Endothelial cell of umbilical vein (primary cell): ENCODE results near the gene MOB1B. TPM values are rescaled to one million over a fixed set of nuclear protein-coding genes. Genes with fewer than 3 reads are reported as not detected.

Experiments
- BruUV-seq: library from RNA; stranded (reverse); fragments of 400-500 nt; replicated peaks from 2 replicates; lab custom pipeline; 2021; lab: Mats Ljungman, UMichigan
- CTCF ChIA-PET: fragments of 300-600, 350-600 bp; sonication (Branson Sonifier 250); formaldehyde crosslinking; loops from one replicate; lab custom pipeline; 2021; ENCODE audit warnings: antibody characterized with exemption, inconsistent platforms; lab: Charles Lee
- POLR2A ChIA-PET: fragments of 300-600, 350-600 bp; sonication (Branson Sonifier 250); formaldehyde crosslinking; loops from one replicate; lab custom pipeline; 2021; ENCODE audit warnings: antibody characterized with exemption, inconsistent platforms; lab: Charles Lee
- DNase-seq: peaks from one replicate; pipeline ENCODE4 v3.0.0-alpha.2; 2011; ENCODE audit warnings: low read depth, low spot score
- FAIRE-seq: peaks from 2 replicates; lab custom pipeline; 2011; peaks lifted over from hg19 to GRCh38; lab: Jason Lieb, UNC
- H2AFZ ChIP-seq: 2 replicates; pipeline ENCODE4 v1.6.0; 2012; ENCODE audit warnings: low read depth, low read length, control low read depth, inconsistent platforms
- H3K27ac ChIP-seq: 2 replicates; pipeline ENCODE4 v1.5.1; 2011; ENCODE audit warnings: low read depth, mild to moderate bottlenecking, control low read depth, low read length, moderate library complexity; ENCODE audit not compliant: insufficient read depth
- H3K27me3 ChIP-seq, 2 experiments: 2 replicates each; pipeline versions ENCODE4 v1.6.0 to v1.6.1; 2011; ENCODE audit warnings: low read length in 2 of 2, mixed read lengths in 1 of 2; ENCODE audit not compliant: control insufficient read depth in 2 of 2, insufficient read depth in 2 of 2
- H3K36me3 ChIP-seq, 2 experiments: 2 replicates in 1 of 2; 3 replicates in 1 of 2; pipeline ENCODE4 v1.5.1; 2011; ENCODE audit warnings: low read length in 2 of 2, mild to moderate bottlenecking in 1 of 2, moderate library complexity in 1 of 2; ENCODE audit not compliant: control insufficient read depth in 2 of 2, insufficient read depth in 2 of 2; ENCODE audit errors: extremely low read depth in 1 of 2
- H3K4me1 ChIP-seq: 3 replicates; pipeline ENCODE4 v1.5.1; 2011; ENCODE audit warnings: mild to moderate bottlenecking, low read length; ENCODE audit not compliant: control insufficient read depth, insufficient read depth; ENCODE audit errors: extremely low read depth
- H3K4me2 ChIP-seq: 2 replicates; pipeline ENCODE4 v1.6.1; 2011; ENCODE audit warnings: low read length, control low read depth, mixed read lengths; ENCODE audit not compliant: insufficient read depth
- H3K4me3 ChIP-seq, 3 experiments: fragments of 200-600 bp in 1 of 3; sonication (generic), shearing (Covaris generic) in 1 of 3; replicated peaks in 1 of 3; 2 replicates each; pipeline ENCODE4 v1.5.1; 2011 to 2016; ENCODE audit warnings: control low read depth in 3 of 3, low read length in 3 of 3, mild to moderate bottlenecking in 2 of 3, inconsistent platforms in 1 of 3, low read depth in 1 of 3, moderate library complexity in 1 of 3; ENCODE audit not compliant: insufficient read depth in 1 of 3
- H3K79me2 ChIP-seq: 2 replicates; pipeline ENCODE4 v1.6.0; 2012; ENCODE audit warnings: low read length, inconsistent platforms; ENCODE audit not compliant: control insufficient read depth, insufficient read depth
- H3K9ac ChIP-seq: replicated peaks from 2 replicates; pipeline ENCODE3; 2011; ENCODE audit warnings: low read length, control low read depth; ENCODE audit not compliant: insufficient read depth; ENCODE audit errors: extremely low read depth
- H3K9me1 ChIP-seq: replicated peaks from 3 replicates; pipeline ENCODE4 v1.6.0; 2011; ENCODE audit warnings: mild to moderate bottlenecking, low read length; ENCODE audit not compliant: control insufficient read depth, insufficient read depth; ENCODE audit errors: extremely low read depth
- H3K9me3 ChIP-seq: replicated peaks from 2 replicates; pipeline ENCODE4 v1.5.1; 2012; ENCODE audit warnings: low read length, inconsistent platforms; ENCODE audit not compliant: control insufficient read depth, insufficient read depth
- H4K20me1 ChIP-seq: replicated peaks from 2 replicates; pipeline ENCODE3; 2011; ENCODE audit warnings: mild to moderate bottlenecking, low read length; ENCODE audit not compliant: control insufficient read depth, insufficient read depth; ENCODE audit errors: extremely low read depth
- CTCF ChIP-seq, 2 donors: IDR thresholded peaks; 1 replicate in 1 of 2; 2 replicates in 1 of 2; pipeline ENCODE4 v1.5.1; 2011; ENCODE audit warnings: low read length in 2 of 2, mild to moderate bottlenecking in 2 of 2, moderate library complexity in 2 of 2, control low read depth in 1 of 2, inconsistent platforms in 1 of 2, low read depth in 1 of 2; ENCODE audit not compliant: insufficient read depth in 1 of 2; ENCODE audit errors: extremely low read depth in 1 of 2
- EZH2 ChIP-seq: IDR thresholded peaks from 2 replicates; pipeline ENCODE4 v1.6.1; 2012; ENCODE audit warnings: borderline replicate concordance, low read depth, mild to moderate bottlenecking, moderate library complexity, low read length, inconsistent platforms; ENCODE audit not compliant: severe bottlenecking
- FOS ChIP-seq: IDR thresholded peaks from 2 replicates; pipeline ENCODE4 v1.6.1; 2011; ENCODE audit warnings: mild to moderate bottlenecking, low read length, moderate library complexity, borderline replicate concordance; ENCODE audit not compliant: insufficient read depth
- GATA2 ChIP-seq: IDR thresholded peaks from 2 replicates; pipeline ENCODE4 v1.7.0; 2011; ENCODE audit warnings: low read depth, mild to moderate bottlenecking, moderate library complexity, mixed read lengths, low read length; ENCODE audit not compliant: insufficient read length, insufficient read depth
- JUN ChIP-seq: IDR thresholded peaks from 2 replicates; pipeline ENCODE4 v1.6.1; 2011; ENCODE audit warnings: borderline replicate concordance, low read depth; ENCODE audit not compliant: insufficient read length, insufficient read depth
- MAX ChIP-seq: IDR thresholded peaks from 2 replicates; pipeline ENCODE4 v1.6.1; 2011; ENCODE audit not compliant: insufficient read depth, insufficient read length
- MYC ChIP-seq: IDR thresholded peaks from one replicate; pipeline ENCODE4 v1.6.1; 2011; ENCODE audit warnings: mild to moderate bottlenecking, low read depth, low read length
- POLR2A ChIP-seq: IDR thresholded peaks from 2 replicates; pipeline ENCODE4 v1.6.1; 2012; ENCODE audit warnings: low read depth, mild to moderate bottlenecking, control low read depth, low read length
- dilution Hi-C: fragments of 300-500 bp; cut with MboI; formaldehyde crosslinking; loops from one replicate; pipeline ENCODE4 v1.15.0; 2019; ENCODE audit warnings: low sequenced_read_pairs; ENCODE audit not compliant: extremely low pct_ligation_motif_present
- intact Hi-C: fragments of 100-400 bp; cut with micrococcal nuclease; formaldehyde crosslinking; loops from one replicate; pipeline ENCODE4 v1.10.0; 2022
- polyA plus RNA-seq, 4 experiments: library from polyadenylated mRNA; depleted of rRNA in 3 of 4; stranded (reverse) in 3 of 4; unstranded in 1 of 4; fragments of >200 nt; gene quantifications; 2 replicates each; pipeline versions ENCODE4 v1.2.1 to v1.2.3, GENCODE V29; 2011 to 2012; ENCODE audit warnings: missing spikeins in 1 of 4
- total RNA-seq: library from RNA; stranded (reverse); gene quantifications from 2 replicates; pipeline ENCODE4 v1.2.3, GENCODE V29; 2021

Gene MOB1B
- total and polyA plus RNA-seq, 2 donors (not counting 3 experiments of a cell fraction or from before 2014, with no cell fraction given): 4.3 to 23.9 TPM

- H3K36me3 ChIP-seq: no peaks in the 10 kb centered on the region
- no peaks in the 10 kb centered on the region for H3K9me1 ChIP-seq
- TF ChIP-seq JUN: no peak
- no peak for TF ChIP-seq POLR2A
- TF ChIP-seq MAX: no peak
- TF ChIP-seq GATA2: no peak
- H3K27ac ChIP-seq: no peak overlapping the region
- no peaks in the 10 kb centered on the region for H3K27me3 ChIP-seq
- intact Hi-C loops: no loop called here
- ChIA-PET POLR2A (no interaction called here), CTCF (no interaction called here)
- FAIRE-seq (no peak), DNase-seq (no peak)
- dilution Hi-C loops: no loop called here
- no peak overlapping the region for H3K4me3 ChIP-seq
- no peaks in the 10 kb centered on the region for H3K9me3 ChIP-seq
- BruUV-seq: no TSS peak
- no peak overlapping the region for H2AFZ ChIP-seq
- no peaks in the 10 kb centered on the region for H4K20me1 ChIP-seq
- H3K4me1 ChIP-seq: no peaks in the 10 kb centered on the region
- no peak overlapping the region for H3K4me2 ChIP-seq
- no peak overlapping the region for H3K9ac ChIP-seq
- H3K79me2 ChIP-seq: no peaks in the 10 kb centered on the region
Observed at GRCh38 chr4:70863099-70863790, 38.9 kb upstream of the MOB1B start.

GRCh38 chr4:70868778-70869177 lies 33.4 kb upstream of the MOB1B start:
- POLR2A ChIA-PET: no interaction called here
- TF ChIP-seq CTCF (IDR thresholded peaks at IDR 0.05; ENCODE audit: extremely low read depth in 1 of 2, insufficient read depth in 1 of 2, low read depth in 1 of 2, low read length in 2 of 2): no peak
- no peak for TF ChIP-seq JUN
- TF ChIP-seq MAX: no peak
- no peak for TF ChIP-seq EZH2
- no peak for TF ChIP-seq GATA2
- no peak for TF ChIP-seq MYC
- TF ChIP-seq FOS: no peak

More at GRCh38 chr4:70868778-70869177, 33.4 kb upstream of the MOB1B start:
- no peaks in the 10 kb centered on the region for H3K9me3 ChIP-seq
- BruUV-seq: no TSS peak
- CTCF ChIA-PET: no interaction called here
- H3K27me3 ChIP-seq: no peaks in the 10 kb centered on the region
- DNase-seq (no peak), FAIRE-seq (no peak)
- no peak overlapping the region for H3K9ac ChIP-seq
- H3K4me3 ChIP-seq: no peak overlapping the region
- dilution Hi-C loops: no loop called here
- H3K27ac ChIP-seq: no peak overlapping the region
- no peak overlapping the region for H2AFZ ChIP-seq
- H3K36me3 ChIP-seq: no peaks in the 10 kb centered on the region
- H3K9me1 ChIP-seq: no peaks in the 10 kb centered on the region
- H3K4me2 ChIP-seq: no peak overlapping the region
- no peaks in the 10 kb centered on the region for H4K20me1 ChIP-seq
- H3K79me2 ChIP-seq: no peaks in the 10 kb centered on the region
- intact Hi-C loops: no loop called here
- no peaks in the 10 kb centered on the region for H3K4me1 ChIP-seq
